HG03060 (cell line): ENCODE measurements around the gene SPAG5.

Source experiments
- ATAC-seq: cut with Tn5 transposase; IDR thresholded peaks from one replicate; pipeline ENCODE4 v1.9.1; 2021; ENCODE audit warnings: low read depth, moderate number of reproducible peaks; ENCODE audit not compliant: unreplicated experiment

Gene SPAG5

DNA sequence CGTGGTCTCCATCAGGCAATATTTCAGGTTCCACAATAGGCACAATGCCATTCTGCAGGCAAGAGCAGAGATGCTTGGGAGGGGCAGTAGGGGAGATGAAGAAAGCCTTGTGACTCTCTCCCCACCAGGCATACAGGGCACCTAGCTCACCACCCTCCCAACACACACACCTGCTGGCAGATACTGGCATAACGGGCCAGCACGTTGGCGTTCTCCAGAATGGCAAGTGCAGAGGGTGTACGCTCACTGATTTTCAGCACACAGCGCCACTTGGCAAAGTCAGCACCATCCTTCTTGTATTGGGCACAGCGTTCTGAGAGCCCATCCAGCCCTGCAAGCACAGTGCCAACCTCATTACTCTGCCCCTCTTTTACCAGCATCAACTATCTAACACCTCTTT is 24.3 kb downstream of the SPAG5 start:
- no peak for ATAC-seq

DNA sequence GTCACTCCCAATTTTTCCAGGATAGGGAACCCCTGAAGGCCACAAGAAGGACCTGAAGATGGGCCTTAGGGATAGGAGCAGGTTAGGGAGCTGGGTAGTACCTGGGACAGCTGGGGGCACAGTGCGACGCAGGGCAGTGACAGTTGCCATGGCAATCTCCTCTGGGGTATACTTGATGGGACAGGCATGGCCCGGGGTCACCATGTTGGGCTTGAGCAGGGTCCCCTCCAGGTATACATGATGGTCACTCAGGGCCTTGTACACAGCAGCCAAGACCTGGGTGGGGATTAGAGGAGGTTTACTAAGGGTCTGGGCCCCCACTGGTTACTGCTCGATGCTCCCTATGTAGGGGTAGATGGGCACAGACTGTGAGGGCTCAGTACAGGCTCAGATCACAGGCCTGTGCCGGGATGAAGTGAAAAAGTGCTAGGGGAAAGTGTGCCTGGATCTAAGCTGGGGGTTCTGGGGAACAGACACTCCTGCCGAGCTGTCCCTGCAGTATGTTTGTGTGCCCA is 24.8 kb downstream of the SPAG5 start:
- ATAC-seq = no peak

DNA sequence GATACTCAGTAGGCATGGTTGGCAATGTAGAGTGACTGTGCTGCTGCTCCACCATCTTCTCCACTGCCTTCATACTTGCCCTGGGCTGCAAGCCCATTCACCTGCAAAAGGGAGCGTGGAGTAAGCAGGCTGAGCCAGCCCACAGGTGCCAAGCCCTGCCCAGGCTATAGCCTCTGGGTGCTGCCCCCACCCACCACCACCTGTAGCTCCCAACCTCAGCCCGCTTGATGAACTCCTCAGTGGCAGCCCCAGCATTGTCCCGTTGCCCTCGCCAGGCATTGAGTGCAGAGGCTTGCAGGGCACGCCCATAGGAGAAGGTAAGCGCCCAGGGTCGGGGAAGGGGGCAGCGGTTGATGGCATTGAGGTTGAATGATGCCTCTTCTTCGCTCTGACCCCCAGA is 25.3 kb downstream of the SPAG5 start:
- no peak for ATAC-seq

DNA sequence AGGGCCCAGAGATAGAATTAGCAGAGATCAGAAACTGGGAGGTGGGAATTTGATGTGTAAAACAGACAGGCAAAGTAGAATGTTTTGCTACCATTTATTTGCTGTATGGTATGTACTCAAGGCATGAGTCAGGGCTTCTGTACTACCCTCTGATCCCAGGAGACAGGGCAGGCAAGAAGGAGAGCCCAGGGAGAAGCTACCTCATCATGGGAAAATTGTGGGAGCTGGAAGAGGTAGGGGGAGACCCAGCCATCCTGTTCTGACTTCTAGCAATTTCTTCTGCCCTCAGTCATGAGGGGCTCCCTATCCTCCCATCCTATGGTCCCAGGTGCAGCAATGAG is 25.8 kb downstream of the SPAG5 start:
- no peak for ATAC-seq

DNA sequence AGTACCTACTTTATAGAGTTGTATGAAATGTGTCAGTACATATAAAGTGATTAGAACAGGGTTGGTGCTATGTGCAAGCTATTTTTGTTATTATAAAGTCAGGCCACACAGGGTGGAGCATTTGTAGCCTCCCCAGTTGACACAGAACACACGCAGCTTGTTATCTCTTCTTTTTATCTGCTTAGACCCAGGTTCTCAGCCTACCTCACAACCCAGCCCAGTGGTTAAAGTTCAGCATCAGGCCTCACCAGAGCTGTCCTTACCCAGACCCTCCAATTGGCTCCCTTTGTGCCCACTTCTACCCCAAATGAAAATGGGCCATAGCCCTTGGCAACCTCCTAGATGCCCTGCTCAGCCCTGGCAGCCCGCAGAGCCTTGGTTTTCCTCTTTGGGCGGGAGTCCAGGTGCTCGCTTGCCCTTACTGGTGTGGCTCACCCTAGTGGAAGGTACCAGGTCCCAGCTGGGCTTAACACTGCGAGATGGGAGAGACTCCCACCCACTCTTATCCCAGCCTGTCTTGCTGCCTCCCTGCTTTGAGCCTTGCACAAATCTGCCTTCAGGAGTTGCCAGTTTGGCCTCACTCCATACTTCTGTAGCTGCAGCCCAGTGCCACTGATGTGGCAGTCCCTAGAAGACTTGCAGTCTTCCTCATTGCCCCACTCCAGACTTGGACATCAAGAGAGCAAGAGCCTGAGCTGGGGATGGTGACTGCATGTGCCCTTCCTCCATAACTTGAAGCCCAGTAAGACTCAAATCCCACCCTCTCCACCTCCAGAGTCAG is 26.4 kb downstream of the SPAG5 start:
- ATAC-seq = no peak

DNA sequence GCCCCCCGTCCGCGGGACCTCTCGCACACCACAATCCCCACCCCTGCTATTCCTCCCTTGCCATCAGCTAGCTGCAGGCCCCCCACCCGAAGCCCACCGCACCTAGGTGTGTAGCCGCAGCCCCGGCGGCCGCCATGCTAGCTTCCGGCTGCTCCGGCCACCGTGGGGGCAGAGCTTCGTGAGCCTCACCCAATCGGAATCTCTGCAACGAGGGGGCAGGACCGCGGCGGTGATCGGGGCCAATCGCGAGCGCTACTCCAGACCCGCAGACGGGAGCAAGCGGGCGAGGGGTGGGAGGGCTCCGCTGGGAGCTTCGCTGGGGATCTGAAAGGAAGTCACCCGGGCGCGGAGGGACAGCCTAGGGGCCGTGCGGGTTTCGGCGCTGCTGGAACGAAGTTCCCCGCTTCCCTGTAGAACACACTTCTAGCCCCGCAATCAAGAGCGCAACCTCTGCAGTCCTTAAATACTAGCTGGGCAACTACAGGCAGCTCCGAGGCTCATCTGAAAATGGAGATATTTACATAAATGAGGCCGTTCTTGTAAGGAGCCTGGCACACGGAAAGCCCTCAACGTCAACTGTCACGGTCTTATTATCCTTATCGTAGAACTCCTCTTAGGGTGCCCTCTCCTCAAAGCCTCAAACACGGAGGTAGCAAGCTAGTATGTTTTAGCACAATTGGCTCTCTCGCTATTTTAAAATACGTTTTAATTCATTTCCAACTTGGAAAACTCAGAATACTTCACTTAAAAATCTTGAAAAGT is 27.3 kb downstream of the SPAG5 start, which contains the start of gene PIGS:
TSS of gene PIGS (minus strand) at position 164 of the 762 bp plus-strand sequence. CDS start at position 136, 28 bp downstream.
- no peak for ATAC-seq

DNA sequence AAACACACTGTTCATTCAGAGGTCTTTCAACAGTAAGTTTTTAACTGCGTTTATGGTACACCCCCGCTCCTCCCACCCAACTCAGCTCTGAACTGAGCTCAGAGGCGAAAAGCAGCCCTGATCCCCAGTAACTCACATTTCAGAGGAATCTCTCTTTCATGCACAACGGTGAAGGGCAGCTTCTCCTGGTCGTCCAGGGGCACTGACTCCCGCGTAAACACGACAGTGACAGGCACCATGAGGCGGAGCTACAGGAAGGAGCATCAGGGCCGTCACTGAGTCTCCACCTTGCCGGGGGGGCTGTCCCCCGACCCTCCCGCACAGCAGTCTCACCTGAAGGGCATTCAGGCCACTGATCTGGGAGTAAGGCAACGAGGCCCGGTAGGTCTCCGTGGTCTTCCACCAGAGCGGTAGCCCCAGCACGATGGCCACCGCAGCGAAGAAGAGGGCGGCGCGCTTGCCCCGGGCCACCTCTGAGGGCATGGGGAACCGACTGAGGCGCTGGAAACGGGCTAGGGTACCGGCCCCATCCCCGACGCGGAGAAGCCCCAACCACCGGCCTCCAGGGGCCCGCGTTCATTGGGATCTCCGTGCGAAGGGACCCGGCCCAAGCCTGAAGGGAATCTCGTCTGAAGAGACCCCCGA is 28.0 kb downstream of the SPAG5 start:
- no peak for ATAC-seq

DNA sequence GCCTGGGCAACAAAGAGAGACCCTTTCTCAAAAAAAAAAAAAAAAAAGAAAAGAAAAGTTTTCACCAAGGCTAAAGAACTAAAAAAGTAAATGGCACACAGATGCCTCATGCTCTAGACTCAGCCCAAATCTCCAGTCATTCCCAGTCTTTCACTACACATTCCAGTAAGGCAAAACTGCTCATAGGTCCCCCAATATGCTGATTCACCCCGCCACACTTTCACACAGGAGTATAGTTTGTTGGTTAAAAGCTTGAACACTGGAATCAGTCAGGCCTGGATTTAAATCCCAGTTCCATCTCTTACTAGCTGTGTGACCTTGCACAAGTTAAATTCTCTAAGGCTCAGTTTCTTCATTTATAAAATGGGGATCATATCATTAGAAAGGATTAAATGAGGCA is 29.4 kb downstream of the SPAG5 start:
- ATAC-seq = no peak

DNA sequence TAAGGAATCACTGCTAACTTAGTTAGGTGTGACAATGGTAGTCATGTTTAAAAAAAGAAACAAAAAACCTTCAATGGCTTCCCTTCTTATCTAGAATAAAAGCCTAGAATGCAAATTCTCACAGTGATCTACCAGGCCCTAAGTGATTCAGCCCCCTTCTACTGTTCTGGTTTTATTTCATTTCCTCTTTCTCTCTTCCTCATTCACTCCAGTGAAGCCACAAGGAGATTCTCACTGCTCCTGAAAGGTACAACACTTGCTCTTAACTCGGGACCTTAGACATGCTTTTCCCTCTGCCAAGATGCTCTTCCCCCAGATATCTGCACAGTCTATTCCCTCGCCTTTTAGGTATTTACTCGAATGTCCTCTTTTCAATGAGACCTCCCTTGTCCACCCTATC is 31.2 kb downstream of the SPAG5 start:
- no peak for ATAC-seq

DNA sequence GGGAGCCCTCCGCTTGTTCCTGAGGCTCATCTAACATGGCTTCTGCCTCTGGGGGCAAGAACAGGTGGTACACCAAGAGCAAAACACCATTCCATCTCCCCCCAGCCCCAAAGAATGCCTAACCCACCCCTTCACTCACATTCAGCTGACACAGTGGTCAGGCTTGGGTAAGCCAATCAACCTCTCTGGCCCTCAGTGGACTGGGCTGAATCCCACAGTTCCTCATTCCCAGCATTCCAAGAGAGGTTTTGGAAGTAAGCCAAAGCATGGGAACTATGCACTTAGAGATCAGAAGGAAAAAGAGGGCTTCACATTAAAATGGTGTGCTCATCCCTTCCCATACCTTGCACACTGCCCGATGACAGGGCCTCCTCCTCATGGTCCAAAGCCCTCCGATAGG is 35.4 kb downstream of the SPAG5 start:
- ATAC-seq = no peak

DNA sequence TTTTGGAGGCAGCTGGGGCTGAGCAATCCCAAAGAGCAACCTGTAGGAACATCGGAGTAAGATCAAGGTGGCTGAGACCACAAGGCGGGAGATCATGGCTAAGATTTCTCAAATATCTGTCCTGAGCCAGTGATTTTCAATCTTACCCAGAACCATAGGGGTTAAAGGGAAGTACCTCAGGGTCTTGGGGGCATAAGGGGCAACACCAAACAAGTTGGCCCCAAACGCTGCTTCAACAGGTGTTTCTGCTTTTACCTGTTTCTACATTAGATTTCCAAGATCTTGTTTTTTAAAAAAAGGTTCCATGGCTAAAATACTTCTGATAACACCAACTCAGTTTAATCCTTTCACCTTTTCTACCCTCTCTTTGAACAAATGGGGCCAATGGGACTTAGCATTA is 43.8 kb downstream of the SPAG5 start:
- ATAC-seq = no peak

DNA sequence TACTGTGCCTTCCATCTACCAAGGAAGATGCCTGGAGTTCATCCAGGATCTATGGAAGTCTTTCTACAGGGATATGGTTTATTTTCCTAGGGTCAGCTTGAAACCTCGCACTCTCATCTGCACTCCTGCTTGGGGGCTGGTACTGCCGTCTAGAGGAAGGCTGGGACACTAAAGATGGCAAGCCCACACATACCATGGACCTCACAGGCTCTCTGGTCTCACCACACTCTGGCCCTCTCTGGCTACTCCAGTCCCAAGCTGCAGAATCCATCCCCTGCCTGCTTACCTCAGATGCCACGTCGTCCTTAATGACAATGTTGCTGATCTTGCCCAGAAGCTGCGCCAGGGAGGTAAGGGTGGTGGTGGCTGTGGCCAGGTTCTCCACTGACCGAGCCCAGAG is 44.3 kb downstream of the SPAG5 start:
- no peak for ATAC-seq

DNA sequence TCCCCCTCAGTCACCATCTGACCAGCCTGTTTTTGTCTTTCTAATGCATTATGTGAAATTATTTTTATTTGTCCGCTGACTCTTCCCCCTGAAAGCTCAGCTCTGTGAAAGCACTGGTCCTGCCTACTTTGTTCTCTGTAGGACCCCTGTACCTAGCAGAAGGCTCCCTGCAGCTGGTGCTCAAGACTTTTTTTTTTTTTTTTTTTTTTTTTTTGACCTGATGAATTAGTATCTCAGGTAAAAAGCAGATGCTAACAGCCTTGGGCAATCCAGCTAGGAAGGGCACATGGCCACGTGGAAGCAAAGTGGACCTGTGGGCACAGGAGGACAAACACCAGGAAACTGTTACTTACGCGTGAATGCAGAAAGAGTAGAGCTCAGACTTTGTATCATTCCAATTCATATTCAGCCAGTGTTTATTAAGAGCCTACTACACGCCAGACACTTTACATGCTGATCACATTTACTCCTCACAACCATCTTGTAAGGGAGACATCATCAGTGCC is 45.8 kb downstream of the SPAG5 start:
- ATAC-seq = no peak

DNA sequence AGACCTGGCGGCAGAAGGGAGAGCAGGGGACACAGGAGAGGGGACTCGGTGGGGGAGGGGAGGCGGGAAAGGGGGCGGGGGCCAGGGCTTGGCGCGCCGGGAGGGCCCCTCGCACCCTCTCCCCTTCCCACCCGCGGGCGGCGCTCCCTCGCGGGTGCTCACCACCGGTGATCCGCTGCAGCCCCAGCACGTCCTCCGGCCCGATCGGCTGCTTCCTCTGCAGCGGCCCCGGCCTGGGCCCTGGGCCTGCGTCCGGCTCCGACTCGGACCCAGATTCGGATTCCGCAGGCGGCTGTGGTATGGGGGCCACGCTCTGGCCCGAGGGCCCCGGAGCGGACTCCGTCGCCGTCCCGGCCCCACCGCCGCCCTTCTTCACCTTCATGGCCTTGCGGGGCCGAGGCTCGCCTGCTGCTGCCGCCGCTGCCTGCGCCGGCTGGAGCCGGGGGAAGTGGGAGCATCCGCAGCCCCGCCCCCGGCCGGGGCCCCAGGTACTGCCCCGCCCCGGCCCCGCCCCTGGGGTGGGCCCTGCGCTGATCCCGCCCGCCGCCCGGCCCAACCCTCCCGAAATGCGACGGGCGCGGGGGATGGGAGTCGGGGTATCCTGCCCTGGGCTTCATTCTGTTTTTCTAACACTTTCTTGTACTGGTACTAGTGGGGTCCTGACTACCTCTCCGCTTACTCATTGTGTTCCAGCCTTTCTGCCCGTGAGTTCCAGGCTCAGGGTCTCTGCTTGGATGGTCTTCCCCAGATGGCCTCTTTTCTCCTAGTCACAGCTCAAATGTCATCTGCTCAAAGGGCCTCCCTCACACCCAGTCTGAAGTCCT is 46.4 kb downstream of the SPAG5 start, which contains the start of gene UNC119:
TSS of gene UNC119 (minus strand) at position 449 of the 824 bp plus-strand sequence. CDS start at position 382, 67 bp downstream.
- ATAC-seq = no peak

DNA sequence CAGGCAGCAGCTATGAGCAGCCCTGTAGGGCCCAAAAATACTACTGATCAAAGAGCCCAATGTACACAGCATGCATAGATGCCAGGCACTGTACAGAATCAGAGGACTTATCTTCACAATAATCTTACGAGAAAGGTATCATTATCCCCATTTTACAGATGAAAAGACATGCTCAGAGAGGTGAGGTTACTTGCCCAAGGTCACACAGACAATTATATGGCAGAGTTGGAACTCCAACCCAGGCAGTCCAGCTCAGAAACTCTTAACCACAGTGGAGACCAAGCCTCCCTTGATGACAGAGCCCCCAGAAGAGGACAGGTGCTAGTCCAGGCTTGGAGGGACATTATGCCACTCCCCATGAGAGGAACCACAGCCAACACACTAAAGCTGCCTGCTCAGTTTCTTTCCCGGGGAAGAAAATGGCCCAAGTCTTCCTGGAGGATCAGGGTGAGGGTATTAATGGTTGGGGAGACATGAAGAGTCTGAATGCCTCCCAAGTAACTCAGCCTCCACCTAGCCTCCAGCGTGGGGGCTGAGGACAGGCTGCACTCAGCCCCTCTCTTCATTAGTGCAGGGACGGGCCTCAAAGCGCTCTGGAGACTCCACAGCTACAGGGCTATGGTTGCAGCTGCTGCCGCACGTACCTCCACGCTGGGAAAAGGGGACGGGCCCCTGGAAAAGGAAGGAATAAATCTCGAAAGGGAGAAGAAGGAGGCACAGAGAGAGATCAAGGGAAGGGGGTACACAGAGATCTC is 47.2 kb downstream of the SPAG5 start:
- ATAC-seq = no peak

DNA sequence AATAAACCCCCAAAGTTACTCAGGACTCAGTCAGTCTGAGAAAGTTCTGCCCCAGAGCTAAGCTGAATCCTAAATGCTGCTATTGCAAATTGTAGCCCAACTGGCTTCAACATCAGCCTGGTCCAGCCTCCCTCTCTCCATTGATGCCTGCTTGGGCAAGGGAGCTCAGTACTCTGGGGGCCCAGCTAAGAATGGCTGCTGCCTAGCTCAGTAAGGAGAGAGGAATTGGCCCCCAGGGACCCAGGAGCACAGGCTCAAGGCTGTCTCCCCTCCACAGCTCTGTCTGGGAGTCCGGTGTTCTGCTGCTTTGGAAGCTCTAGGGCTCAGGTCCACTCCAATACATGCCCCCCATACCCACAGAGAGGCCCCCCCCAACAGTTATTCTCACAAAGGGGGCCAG is 48.0 kb downstream of the SPAG5 start:
- no peak for ATAC-seq

DNA sequence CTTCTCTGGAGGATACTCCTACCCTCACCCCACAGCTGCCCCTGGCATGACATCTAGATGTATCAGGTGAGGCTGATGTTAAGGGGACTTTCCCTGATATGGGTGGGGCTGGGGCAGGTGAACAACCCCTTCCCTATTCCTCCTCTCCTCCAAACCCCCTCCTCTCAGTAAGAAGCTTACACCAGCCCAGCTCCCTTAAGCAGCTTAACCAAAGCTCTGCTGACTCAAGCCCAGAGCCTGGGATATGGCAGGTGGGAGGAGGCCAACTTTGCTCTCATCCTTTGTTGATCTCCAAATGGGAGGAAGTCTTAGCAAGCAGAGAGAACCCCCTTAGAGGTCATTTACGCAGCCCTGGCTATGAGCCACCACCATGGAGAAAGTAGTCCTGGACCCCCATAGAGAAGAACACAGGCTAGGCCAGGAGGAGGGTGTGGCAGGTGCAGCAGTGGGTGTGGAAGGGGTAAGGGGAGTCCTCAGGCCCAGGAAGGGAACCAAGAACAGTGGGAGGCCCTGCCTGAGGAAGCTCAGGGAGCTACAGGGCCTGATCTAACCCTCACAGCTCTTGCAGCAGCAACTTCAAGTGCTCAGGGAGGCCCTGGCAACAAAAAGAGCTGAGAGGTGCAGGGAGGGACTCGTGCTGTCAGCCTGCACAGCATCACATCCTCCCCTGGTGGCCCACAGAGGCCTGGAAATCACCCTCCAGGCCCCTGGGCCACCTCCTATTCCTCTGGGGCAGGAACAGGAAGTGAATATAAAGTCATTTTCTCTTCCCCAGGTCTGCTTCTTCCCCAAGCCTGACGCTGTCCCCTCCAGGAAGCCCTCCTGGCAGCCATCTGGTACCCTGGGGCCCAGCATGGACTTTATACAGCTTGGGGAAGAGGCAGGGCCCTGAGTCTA is 49.3 kb downstream of the SPAG5 start:
- ATAC-seq = no peak

DNA sequence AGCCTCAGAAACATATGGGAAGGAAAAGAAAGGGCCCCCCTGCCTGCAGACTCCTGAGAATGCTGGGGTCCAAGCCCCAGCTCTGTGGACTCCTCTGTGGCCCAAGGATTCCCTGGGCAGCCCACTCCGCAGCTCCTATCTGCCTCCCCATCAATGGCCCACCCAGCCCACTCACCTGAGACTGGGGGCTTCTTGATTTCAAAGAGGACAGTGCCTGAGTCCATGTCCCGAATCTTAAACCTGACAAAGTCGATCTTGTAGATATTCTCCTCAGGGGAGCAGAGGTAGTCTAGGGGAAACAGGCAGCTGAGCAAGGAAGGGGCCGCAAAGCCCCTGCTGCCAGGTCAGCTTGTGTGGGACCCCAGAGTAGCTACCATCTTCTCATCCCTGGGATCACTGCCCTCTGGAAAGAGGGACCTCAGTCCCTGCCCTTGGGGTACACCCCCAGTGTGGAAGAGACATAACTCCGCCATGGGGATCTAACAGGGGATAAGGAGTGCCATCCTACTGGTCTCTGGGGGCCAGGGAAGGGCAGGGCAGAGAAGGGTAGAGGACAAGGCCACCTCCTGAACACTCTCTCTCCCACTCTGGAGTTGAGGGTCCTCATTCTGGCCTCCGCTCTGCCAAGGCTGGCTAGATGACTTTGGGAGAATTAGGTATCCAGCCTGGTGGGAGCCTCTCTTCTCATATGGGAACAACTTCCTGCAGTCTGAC is 50.3 kb downstream of the SPAG5 start:
- ATAC-seq = no peak
